Neuronal stem cell (in vitro differentiated cells): ENCODE results near the gene CDH13.
A peak's percentile ranks its signal among the peaks of the same experiment; 100 is the strongest.

Experiments
- DNase-seq: peaks from one replicate; pipeline ENCODE4 v3.0.0-alpha.2; 2013; ENCODE audit warnings: low spot score
- H2AFZ ChIP-seq: one replicate; pipeline ENCODE4 v1.6.1; 2013; ENCODE audit warnings: mild to moderate bottlenecking, low read length, inconsistent platforms
- H2AK5ac ChIP-seq: 2 replicates; pipeline ENCODE4 v1.6.1; 2013; ENCODE audit warnings: low read depth, mild to moderate bottlenecking, inconsistent platforms, low read length, moderate library complexity, mixed read lengths
- H2BK120ac ChIP-seq: 2 replicates; pipeline ENCODE4 v1.6.1; 2013; ENCODE audit warnings: low read depth, mild to moderate bottlenecking, inconsistent platforms, low read length, moderate library complexity, mixed read lengths
- H2BK12ac ChIP-seq: one replicate; pipeline ENCODE4 v1.6.1; 2013; ENCODE audit warnings: low read length, inconsistent platforms
- H2BK15ac ChIP-seq: 2 replicates; pipeline ENCODE4 v1.6.1; 2013; ENCODE audit warnings: mild to moderate bottlenecking, low read length, inconsistent platforms, mixed read lengths
- H2BK5ac ChIP-seq: one replicate; pipeline ENCODE4 v1.6.1; 2013; ENCODE audit warnings: inconsistent platforms, mild to moderate bottlenecking, low read length, moderate library complexity
- H3K14ac ChIP-seq: one replicate; pipeline ENCODE4 v1.6.1; 2013; ENCODE audit warnings: low read length, inconsistent platforms
- H3K18ac ChIP-seq: 2 replicates; pipeline ENCODE4 v1.6.1; 2013; ENCODE audit warnings: low read length, inconsistent platforms
- H3K23ac ChIP-seq: 2 replicates; pipeline ENCODE4 v1.6.1; 2013; ENCODE audit warnings: low read depth, mild to moderate bottlenecking, mixed read lengths, low read length, inconsistent platforms; ENCODE audit not compliant: poor library complexity
- H3K27ac ChIP-seq: replicated peaks from 3 replicates; pipeline ENCODE4 v1.5.1; 2013; ENCODE audit warnings: low read length, inconsistent platforms
- H3K27me3 ChIP-seq, 3 experiments: 2 replicates each; pipeline ENCODE4 v1.6.1; 2013; ENCODE audit warnings: low read length in 3 of 3, mild to moderate bottlenecking in 2 of 3, inconsistent platforms in 1 of 3, low read depth in 1 of 3, mixed read lengths in 1 of 3, moderate library complexity in 1 of 3; ENCODE audit not compliant: control insufficient read depth in 3 of 3, insufficient read depth in 3 of 3
- H3K36me3 ChIP-seq, 2 donors: replicated peaks in 1 of 2; 2 replicates each; pipeline ENCODE4 v1.6.1; 2013; ENCODE audit warnings: low read length in 2 of 2; ENCODE audit not compliant: control insufficient read depth in 2 of 2, insufficient read depth in 2 of 2
- H3K4ac ChIP-seq: 2 replicates; pipeline ENCODE4 v1.6.1; 2013; ENCODE audit warnings: inconsistent platforms, mild to moderate bottlenecking, low read length, moderate library complexity
- H3K4me1 ChIP-seq, 2 donors: 1 replicate in 1 of 2; 2 replicates in 1 of 2; pipeline ENCODE4 v1.6.1; 2013; ENCODE audit warnings: low read length in 2 of 2, low read depth in 1 of 2; ENCODE audit not compliant: control insufficient read depth in 2 of 2, insufficient read depth in 1 of 2
- H3K4me2 ChIP-seq: one replicate; pipeline ENCODE4 v1.6.1; 2013; ENCODE audit warnings: mild to moderate bottlenecking, low read length, inconsistent platforms; ENCODE audit not compliant: insufficient read depth, poor library complexity, severe bottlenecking
- H3K4me3 ChIP-seq, 2 donors: 2 replicates each; pipeline ENCODE4 v1.5.1; 2013; ENCODE audit warnings: low read length in 2 of 2, mild to moderate bottlenecking in 2 of 2, inconsistent platforms in 1 of 2, moderate library complexity in 1 of 2
- H3K79me1 ChIP-seq: one replicate; pipeline ENCODE4 v1.6.1; 2013; ENCODE audit warnings: low read depth, mild to moderate bottlenecking, inconsistent platforms, low read length, moderate library complexity
- H3K9ac ChIP-seq: one replicate; pipeline ENCODE4 v1.6.1; 2013; ENCODE audit warnings: mild to moderate bottlenecking, low read depth, low read length, inconsistent platforms; ENCODE audit not compliant: poor library complexity
- H3K9me3 ChIP-seq, 2 donors: replicated peaks in 1 of 2; 2 replicates each; pipeline versions ENCODE3 to v1.6.1; 2013; ENCODE audit warnings: low read length in 2 of 2, mild to moderate bottlenecking in 2 of 2, inconsistent platforms in 1 of 2, low read depth in 1 of 2, mixed read lengths in 1 of 2, moderate library complexity in 1 of 2; ENCODE audit not compliant: control insufficient read depth in 2 of 2, insufficient read depth in 1 of 2
- H4K8ac ChIP-seq: one replicate; pipeline ENCODE4 v1.6.1; 2013; ENCODE audit warnings: low read depth, mild to moderate bottlenecking, inconsistent platforms, low read length, moderate library complexity
- H4K91ac ChIP-seq: one replicate; pipeline ENCODE4 v1.6.1; 2013; ENCODE audit warnings: low read length, low read depth, mild to moderate bottlenecking, inconsistent platforms; ENCODE audit not compliant: poor library complexity
- WGBS, 2 donors: extraction: QIAGEN DNeasy Blood & Tissue Kit; methylation state at CpG; one replicate each; pipeline ENCODE4 v1.1.7; 2013; ENCODE audit warnings: missing lambda C conversion rate in 2 of 2, mixed read lengths in 1 of 2; ENCODE audit not compliant: insufficient read length in 2 of 2, insufficient replicate concordance in 1 of 2; ENCODE audit errors: extremely low coverage in 2 of 2; 5-methylcytosine and 5-hydroxymethylcytosine counted together

Gene CDH13

DNA sequence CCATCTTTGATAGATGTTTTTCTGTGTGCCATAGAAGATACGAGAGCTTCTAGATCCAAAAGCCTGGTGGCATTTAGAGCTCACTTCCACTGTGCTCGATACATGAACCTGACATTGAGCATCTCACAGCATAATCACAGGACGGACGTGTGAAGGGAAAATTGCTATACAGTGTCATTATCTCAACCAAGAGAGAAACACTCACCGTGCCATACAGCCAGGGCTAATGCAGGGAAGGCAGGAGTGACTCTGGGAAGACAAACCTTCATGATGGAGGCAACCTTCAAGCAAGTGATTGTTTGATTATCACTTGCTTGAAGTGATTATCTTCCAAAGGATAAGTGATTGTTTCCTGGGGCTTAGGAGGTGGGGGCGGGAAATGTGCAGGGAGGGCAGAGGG is 962.8 kb downstream of the CDH13 start:
- no peak overlapping the region for H3K9ac ChIP-seq

DNA sequence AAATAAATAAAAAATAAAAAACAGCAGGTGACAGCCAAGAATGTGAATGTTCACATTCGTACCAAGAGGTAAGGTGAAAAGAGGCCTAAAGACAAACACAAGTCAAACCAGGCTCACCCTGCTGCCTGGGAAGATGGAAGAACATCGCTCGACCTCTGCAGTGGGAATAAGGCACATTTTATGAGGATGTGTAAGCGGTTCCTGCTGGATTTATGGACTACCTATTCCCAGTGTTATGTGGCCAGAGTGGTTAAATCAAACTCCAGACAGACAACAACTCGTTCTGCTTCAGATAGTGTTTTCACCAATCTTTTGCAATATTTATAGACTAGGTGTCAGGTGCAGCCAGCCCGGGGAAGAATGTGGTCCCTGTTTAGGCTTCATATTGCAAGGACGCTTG is 966.0 kb downstream of the CDH13 start:
- no peak overlapping the region for H3K14ac ChIP-seq

More for the DNA sequence above, 962.8 kb downstream of the CDH13 start:
- Histone ChIP-seq H2BK120ac (no peak overlapping the region), H3K27me3 (no peaks in the 10 kb centered on the region), H2BK12ac (no peak overlapping the region), H3K4me3 (no peak overlapping the region), H2AFZ (no peak overlapping the region), H3K4me2 (no peak overlapping the region), H3K18ac (peak overlapping the region; percentile 15), H3K14ac (no peak overlapping the region), H3K36me3 (no peaks in the 10 kb centered on the region), H3K9me3 (no peaks in the 10 kb centered on the region), H3K4me1 (no peaks in the 10 kb centered on the region), H2BK5ac (no peak overlapping the region), H3K4ac (no peak overlapping the region), H4K91ac (no peak overlapping the region), H3K23ac (no peak overlapping the region), H2AK5ac (no peak overlapping the region), H4K8ac (no peak overlapping the region), H3K27ac (no peak overlapping the region), H3K79me1 (no peaks in the 10 kb centered on the region), H2BK15ac (no peak overlapping the region)
- no peak for DNase-seq
- WGBS, 2 donors: no CpG with 5 or more reads among the region's 6 CpGs

GRCh38 chr16:83599789-83600462 is 973.2 kb downstream of the CDH13 start:
- Histone ChIP-seq H2BK12ac (no peak overlapping the region), H2BK5ac (no peak overlapping the region), H3K9me3 (no peaks in the 10 kb centered on the region), H4K8ac (no peak overlapping the region), H3K36me3 (no peaks in the 10 kb centered on the region), H4K91ac (no peak overlapping the region), H2BK15ac (no peak overlapping the region), H3K79me1 (no peaks in the 10 kb centered on the region), H3K18ac (no peak overlapping the region), H3K4ac (no peak overlapping the region), H2AK5ac (no peak overlapping the region), H2BK120ac (no peak overlapping the region), H3K4me3 (peak overlapping the region in 1 of 2 donors; percentile 35), H3K27ac (no peak overlapping the region), H3K4me1 (no peaks in the 10 kb centered on the region), H3K9ac (no peak overlapping the region), H3K27me3 (no peaks in the 10 kb centered on the region), H3K23ac (no peak overlapping the region), H3K14ac (no peak overlapping the region), H3K4me2 (no peak overlapping the region), H2AFZ (no peak overlapping the region)
- WGBS, 2 donors: no CpG with 5 or more reads among the region's 15 CpGs
- DNase-seq: no peak

More for the DNA sequence above, 966.0 kb downstream of the CDH13 start:
- no peak overlapping the region for H3K4ac ChIP-seq
- no peaks in the 10 kb centered on the region for H3K4me1 ChIP-seq
- no peak overlapping the region for H2BK120ac ChIP-seq
- no peak overlapping the region for H3K18ac ChIP-seq
- no peaks in the 10 kb centered on the region for H3K79me1 ChIP-seq
- no peak overlapping the region for H3K27ac ChIP-seq
- H2AK5ac ChIP-seq: no peak overlapping the region
- H3K36me3 ChIP-seq: no peaks in the 10 kb centered on the region
- H2AFZ ChIP-seq: no peak overlapping the region
- H3K9ac ChIP-seq: no peak overlapping the region
- no peak overlapping the region for H3K4me3 ChIP-seq
- H4K91ac ChIP-seq: no peak overlapping the region
- H4K8ac ChIP-seq: no peak overlapping the region
- no peak overlapping the region for H2BK12ac ChIP-seq
- DNase-seq: no peak
- no peak overlapping the region for H3K4me2 ChIP-seq
- WGBS, 2 donors: no CpG with 5 or more reads among the region's 7 CpGs
- no peak overlapping the region for H2BK15ac ChIP-seq
- no peak overlapping the region for H2BK5ac ChIP-seq
- H3K23ac ChIP-seq: no peak overlapping the region
- no peaks in the 10 kb centered on the region for H3K27me3 ChIP-seq
- no peaks in the 10 kb centered on the region for H3K9me3 ChIP-seq

GRCh38 chr16:83602761-83603722 is 976.3 kb downstream of the CDH13 start:
- H3K9me3 ChIP-seq: no peaks in the 10 kb centered on the region

More at GRCh38 chr16:83602761-83603722, 976.3 kb downstream of the CDH13 start:
- Histone ChIP-seq H3K4me1 (no peaks in the 10 kb centered on the region), H2AK5ac (no peak overlapping the region), H4K8ac (no peak overlapping the region), H3K4me3 (no peak overlapping the region), H3K36me3 (no peaks in the 10 kb centered on the region), H3K9ac (no peak overlapping the region), H2BK12ac (no peak overlapping the region), H2BK15ac (no peak overlapping the region), H4K91ac (no peak overlapping the region), H2BK120ac (no peak overlapping the region), H3K27me3 (no peaks in the 10 kb centered on the region), H2BK5ac (no peak overlapping the region), H3K14ac (no peak overlapping the region), H3K79me1 (no peaks in the 10 kb centered on the region), H3K4ac (no peak overlapping the region), H3K4me2 (no peak overlapping the region), H3K18ac (no peak overlapping the region), H3K27ac (no peak overlapping the region), H2AFZ (no peak overlapping the region), H3K23ac (no peak overlapping the region)
- DNase-seq: no peak
- WGBS, 2 donors: no CpG with 5 or more reads among the region's 5 CpGs
